Psoas muscle (tissue), 8 donors: ENCODE data around the gene CPLX3. TPM values are rescaled to one million over a fixed set of nuclear protein-coding genes. Genes with fewer than 3 reads are reported as not detected.

Experiments used
- ATAC-seq, 4 donors: fragments of 200-7000 bp; cut with Tn5 transposase; one replicate each; pipeline ENCODE4 v1.9.1; 2020; ENCODE audit warnings: moderate library complexity in 3 of 4, mild to moderate bottlenecking in 2 of 4
- DNase-seq, 2 donors: peaks; one replicate each; pipeline ENCODE4 v3.0.0-alpha.2; 2020
- H3K27ac ChIP-seq: fragments of 200-600 bp; one replicate; pipeline ENCODE4 v1.8.0; 2022
- H3K27me3 ChIP-seq, 3 donors: fragments of 200-600 bp in 1 of 3; one replicate each; pipeline versions ENCODE4 v1.6.1 to v1.8.0; 2013 to 2022; ENCODE audit warnings: low read length in 2 of 3, mild to moderate bottlenecking in 2 of 3, moderate library complexity in 1 of 3; ENCODE audit not compliant: insufficient read depth in 3 of 3
- H3K36me3 ChIP-seq, 2 donors: fragments of 200-600 bp in 1 of 2; one replicate each; pipeline versions ENCODE4 v1.6.1 to v1.8.0; 2013 to 2022; ENCODE audit warnings: low read depth in 1 of 2, mild to moderate bottlenecking in 1 of 2, moderate library complexity in 1 of 2; ENCODE audit not compliant: insufficient read depth in 1 of 2
- H3K4me1 ChIP-seq: fragments of 200-600 bp; one replicate; pipeline ENCODE4 v1.8.0; 2022
- H3K4me3 ChIP-seq: fragments of 200-600 bp; one replicate; pipeline ENCODE4 v1.8.0; 2022; ENCODE audit warnings: mild to moderate bottlenecking
- H3K9me3 ChIP-seq: fragments of 200-600 bp; one replicate; pipeline ENCODE4 v1.8.0; 2022
- CTCF ChIP-seq: fragments of 200-600 bp; IDR thresholded peaks from one replicate; pipeline ENCODE4 v1.8.0; 2022; ENCODE audit warnings: antibody characterized with exemption
- WGBS, 3 donors: extraction: QIAGEN DNeasy Blood & Tissue Kit; methylation state at CpG; one replicate each; pipeline versions ENCODE4 v1.1.6 to v1.1.7; 2013; 5-methylcytosine and 5-hydroxymethylcytosine counted together
- intact Hi-C, 2 donors: fragments of 100-400 bp; cut with DNase I; formaldehyde crosslinking; loops; one replicate each; pipeline versions ENCODE4 v1.11.0 to v1.14.2; 2022
- polyA plus RNA-seq, 3 donors: library from polyadenylated mRNA; stranded (reverse); fragments of 200-250 nt; gene quantifications; one replicate each; pipeline ENCODE4 v1.2.3, GENCODE V29; 2013
- total RNA-seq, 4 donors: library from RNA; stranded (reverse); fragmentation: NEBNext Ultra II Directional in 2 of 4; extraction: Animal tissue kit (Norgen Biotek cat#: 25700) in 2 of 4; gene quantifications; one replicate each; pipeline versions ENCODE4 v1.2.1 to v1.2.4, GENCODE V29; 2021 to 2023
- donor health status: healthy with polysubstance abuse.
- donor health status: DM: no; HTN: no; CAD: no; lungs with moderate emphysema.
- donor health status: Bipolar disorder and iron deficiency.
- donor health status: healthy.
- donor health status: DM: yes; HTN: yes; CAD: no.
- donor health status: DM: no; HTN: no; CAD: no.
- donor health status: DM: no; HTN: no; CAD: no.
- donor health status: DM: yes; HTN: yes; CAD: no.

Gene CPLX3
- total and polyA plus RNA-seq, 7 donors: 0.03 to 0.19 (median 0.04) TPM; not detected in 4

GRCh38 chr15:74801311-74801997 is 25.0 kb upstream of the CPLX3 start:
- H3K27ac ChIP-seq: no peak overlapping the region
- peaks cover 21% of the 10 kb centered on the region for H3K4me1 ChIP-seq
- no peaks in the 10 kb centered on the region for H3K27me3 ChIP-seq
- no peak for ATAC-seq
- intact Hi-C loops: loop anchor here in 1 of 2 donors (2.0 kb wide), 1 partner anchor 19 kb away; the partner anchor contains the start of gene CSK
- 87 to 89% (median 87%) methylated on average over 18 of the region's 18 CpGs for WGBS, 3 donors
- H3K36me3 ChIP-seq: peaks cover 4 to 49% of the 10 kb centered on the region in 2 donors
- no peaks in the 10 kb centered on the region for H3K9me3 ChIP-seq
- no peak for DNase-seq
- no peak overlapping the region for H3K4me3 ChIP-seq
- no peak for TF ChIP-seq CTCF

DNA sequence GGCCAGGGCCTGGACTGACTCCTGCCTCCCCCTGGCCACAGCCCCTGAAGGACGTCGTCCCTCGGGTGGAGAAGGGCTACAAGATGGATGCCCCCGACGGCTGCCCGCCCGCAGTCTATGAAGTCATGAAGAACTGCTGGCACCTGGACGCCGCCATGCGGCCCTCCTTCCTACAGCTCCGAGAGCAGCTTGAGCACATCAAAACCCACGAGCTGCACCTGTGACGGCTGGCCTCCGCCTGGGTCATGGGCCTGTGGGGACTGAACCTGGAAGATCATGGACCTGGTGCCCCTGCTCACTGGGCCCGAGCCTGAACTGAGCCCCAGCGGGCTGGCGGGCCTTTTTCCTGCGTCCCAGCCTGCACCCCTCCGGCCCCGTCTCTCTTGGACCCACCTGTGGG is 24.1 kb upstream of the CPLX3 start:
- WGBS, 3 donors: 89 to 91% (median 90%) methylated on average over 20 of the region's 20 CpGs
- H3K4me3 ChIP-seq: no peak overlapping the region
- ATAC-seq (no peak), DNase-seq (no peak)
- no peaks in the 10 kb centered on the region for H3K27me3 ChIP-seq
- H3K36me3 ChIP-seq: peaks cover 4 to 49% of the 10 kb centered on the region in 2 donors
- no peak for TF ChIP-seq CTCF
- H3K4me1 ChIP-seq: peaks cover 21% of the 10 kb centered on the region
- intact Hi-C loops: no loop called here
- no peak overlapping the region for H3K27ac ChIP-seq
- no peaks in the 10 kb centered on the region for H3K9me3 ChIP-seq

- 88 to 92% (median 90%) methylated on average over 31 of the region's 31 CpGs for WGBS, 3 donors
- Histone ChIP-seq H3K4me1 (peaks cover 22% of the 10 kb centered on the region), H3K4me3 (no peak overlapping the region), H3K36me3 (peaks cover 4 to 49% of the 10 kb centered on the region in 2 donors), H3K27ac (no peak overlapping the region), H3K9me3 (no peaks in the 10 kb centered on the region), H3K27me3 (no peaks in the 10 kb centered on the region)
- intact Hi-C loops: no loop called here
- TF ChIP-seq CTCF: no peak
- DNase-seq (no peak), ATAC-seq (no peak)
Observed at GRCh38 chr15:74802862-74803447, 23.5 kb upstream of the CPLX3 start.

DNA sequence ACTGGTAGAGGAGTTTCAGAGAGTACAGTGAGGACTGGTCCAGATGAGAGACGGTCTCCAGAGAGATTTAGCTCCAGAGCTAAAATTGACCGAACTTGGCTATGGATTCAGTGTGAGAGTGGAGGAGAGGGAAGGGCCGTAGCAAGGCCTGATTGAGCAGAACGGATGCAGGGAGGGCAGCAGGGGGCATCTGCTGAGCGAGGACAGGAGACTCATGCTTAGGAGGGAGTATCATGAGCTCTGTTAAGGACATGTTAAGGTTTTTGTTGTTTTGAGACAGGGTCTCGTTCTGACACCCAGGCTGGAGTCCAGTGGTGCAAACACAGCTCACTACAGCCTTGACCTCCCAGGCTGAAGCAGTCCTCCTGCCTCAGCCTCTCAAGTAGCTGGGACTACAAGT is 21.5 kb upstream of the CPLX3 start:
- no peak for ATAC-seq
- peaks cover 7% of the 10 kb centered on the region for H3K4me1 ChIP-seq
- H3K27me3 ChIP-seq: no peaks in the 10 kb centered on the region
- DNase-seq: no peak
- whole genome bisulfite sequencing, 3 donors: 54 to 66% (median 59%) methylated on average over 6 of the region's 6 CpGs
- H3K27ac ChIP-seq: no peak overlapping the region
- H3K36me3 ChIP-seq: peaks cover 4 to 41% of the 10 kb centered on the region in 2 donors
- no peak for TF ChIP-seq CTCF
- intact Hi-C loops: no loop called here
- no peaks in the 10 kb centered on the region for H3K9me3 ChIP-seq
- H3K4me3 ChIP-seq: no peak overlapping the region
